SK-N-SH treated with all-trans-retinoic acid at 6 μM for 48 hours (cell line): ENCODE data around the gene SLC25A18.

Experiments used
- ARNTL ChIP-seq: fragments of 450-650 bp; formaldehyde crosslinking; IDR thresholded peaks from 2 replicates; pipeline ENCODE4 v1.5.0; 2020; ENCODE audit warnings: low read depth, mild to moderate bottlenecking, moderate library complexity, borderline replicate concordance
- CREB5 ChIP-seq: fragments of 250-450 bp; sonication (Bioruptor Pico); IDR thresholded peaks from 2 replicates; pipeline ENCODE4 v1.5.1; 2020; ENCODE audit warnings: low read depth, mild to moderate bottlenecking, moderate library complexity
- GLIS3 ChIP-seq: fragments of 250-450 bp; sonication (Bioruptor Pico); IDR thresholded peaks from 2 replicates; pipeline ENCODE4 v1.5.0; 2020; ENCODE audit warnings: mild to moderate bottlenecking, moderate library complexity
- OSR1 ChIP-seq: fragments of 250-450 bp; sonication (Bioruptor Pico); IDR thresholded peaks from 2 replicates; pipeline ENCODE4 v1.8.0; 2022; ENCODE audit warnings: moderate library complexity, mild to moderate bottlenecking, inconsistent platforms
- RARB ChIP-seq: fragments of 250-450 bp; sonication (Bioruptor Pico); IDR thresholded peaks from 2 replicates; pipeline ENCODE4 v1.8.0; 2021; ENCODE audit warnings: mild to moderate bottlenecking, moderate library complexity
- TOX ChIP-seq: fragments of 250-450 bp; sonication (Bioruptor Pico); IDR thresholded peaks from 2 replicates; pipeline ENCODE4 v1.8.0; 2021; ENCODE audit warnings: mild to moderate bottlenecking, moderate library complexity, borderline replicate concordance
- ZC3H10 ChIP-seq: fragments of 250-450 bp; sonication (Bioruptor Pico); IDR thresholded peaks from 2 replicates; pipeline ENCODE4 v1.5.1; 2021; ENCODE audit warnings: mild to moderate bottlenecking, moderate library complexity
- ZFP3 ChIP-seq: fragments of 250-450 bp; sonication (Bioruptor Pico); IDR thresholded peaks from 2 replicates; pipeline ENCODE4 v1.5.0; 2020; ENCODE audit warnings: mild to moderate bottlenecking, moderate library complexity
- ZFP30 ChIP-seq: fragments of 450-650 bp; formaldehyde crosslinking; IDR thresholded peaks from 2 replicates; pipeline ENCODE4 v1.5.0; 2022; ENCODE audit warnings: mild to moderate bottlenecking, moderate library complexity
- ZNF565 ChIP-seq: fragments of 450-650 bp; formaldehyde crosslinking; conservative IDR thresholded peaks from 2 replicates; pipeline ENCODE4 v1.5.0; 2020; ENCODE audit warnings: low read depth, mild to moderate bottlenecking, moderate library complexity
- TF ChIP-seq, protein P1 (sequence below): fragments of 250-450 bp; sonication (Bioruptor Pico); IDR thresholded peaks from 2 replicates; pipeline ENCODE4 v1.5.1; 2021; ENCODE audit warnings: mild to moderate bottlenecking, moderate library complexity
- TF ChIP-seq, protein P2 (sequence below): fragments of 250-450 bp; sonication (Bioruptor Pico); IDR thresholded peaks from 2 replicates; pipeline ENCODE4 v1.8.0; 2021; ENCODE audit warnings: low read depth, mild to moderate bottlenecking, moderate library complexity, borderline replicate concordance
- TF ChIP-seq, protein P3 (sequence below): fragments of 250-450 bp; sonication (Bioruptor Pico); IDR thresholded peaks from 2 replicates; pipeline ENCODE4 v1.8.0; 2020; ENCODE audit warnings: mild to moderate bottlenecking, moderate library complexity, borderline replicate concordance

GRCh38 chr22:17542452-17542851 is 20.8 kb upstream of the SLC25A18 start:
- TF ChIP-seq ZNF565 (CRISPR knock-in tag), result no peak
- no peak for TF ChIP-seq TOX (CRISPR knock-in tag)
- no peak for TF ChIP-seq CREB5 (CRISPR knock-in tag)
- no peak for TF ChIP-seq ARNTL (CRISPR knock-in tag)
- no peak for TF ChIP-seq ZFP3 (CRISPR knock-in tag)
- TF ChIP-seq, protein P1, sequence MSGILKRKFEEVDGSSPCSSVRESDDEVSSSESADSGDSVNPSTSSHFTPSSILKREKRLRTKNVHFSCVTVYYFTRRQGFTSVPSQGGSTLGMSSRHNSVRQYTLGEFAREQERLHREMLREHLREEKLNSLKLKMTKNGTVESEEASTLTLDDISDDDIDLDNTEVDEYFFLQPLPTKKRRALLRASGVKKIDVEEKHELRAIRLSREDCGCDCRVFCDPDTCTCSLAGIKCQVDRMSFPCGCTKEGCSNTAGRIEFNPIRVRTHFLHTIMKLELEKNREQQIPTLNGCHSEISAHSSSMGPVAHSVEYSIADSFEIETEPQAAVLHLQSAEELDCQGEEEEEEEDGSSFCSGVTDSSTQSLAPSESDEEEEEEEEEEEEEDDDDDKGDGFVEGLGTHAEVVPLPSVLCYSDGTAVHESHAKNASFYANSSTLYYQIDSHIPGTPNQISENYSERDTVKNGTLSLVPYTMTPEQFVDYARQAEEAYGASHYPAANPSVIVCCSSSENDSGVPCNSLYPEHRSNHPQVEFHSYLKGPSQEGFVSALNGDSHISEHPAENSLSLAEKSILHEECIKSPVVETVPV (CRISPR knock-in tag), result no peak
- TF ChIP-seq OSR1 (CRISPR knock-in tag), result no peak
- TF ChIP-seq, protein P2, sequence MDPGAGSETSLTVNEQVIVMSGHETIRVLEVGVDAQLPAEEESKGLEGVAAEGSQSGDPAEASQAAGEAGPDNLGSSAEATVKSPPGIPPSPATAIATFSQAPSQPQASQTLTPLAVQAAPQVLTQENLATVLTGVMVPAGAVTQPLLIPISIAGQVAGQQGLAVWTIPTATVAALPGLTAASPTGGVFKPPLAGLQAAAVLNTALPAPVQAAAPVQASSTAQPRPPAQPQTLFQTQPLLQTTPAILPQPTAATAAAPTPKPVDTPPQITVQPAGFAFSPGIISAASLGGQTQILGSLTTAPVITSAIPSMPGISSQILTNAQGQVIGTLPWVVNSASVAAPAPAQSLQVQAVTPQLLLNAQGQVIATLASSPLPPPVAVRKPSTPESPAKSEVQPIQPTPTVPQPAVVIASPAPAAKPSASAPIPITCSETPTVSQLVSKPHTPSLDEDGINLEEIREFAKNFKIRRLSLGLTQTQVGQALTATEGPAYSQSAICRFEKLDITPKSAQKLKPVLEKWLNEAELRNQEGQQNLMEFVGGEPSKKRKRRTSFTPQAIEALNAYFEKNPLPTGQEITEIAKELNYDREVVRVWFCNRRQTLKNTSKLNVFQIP (CRISPR knock-in tag), result no peak
- TF ChIP-seq GLIS3 (CRISPR knock-in tag), result no peak
- TF ChIP-seq RARB (CRISPR knock-in tag), result no peak
- TF ChIP-seq, protein P3, sequence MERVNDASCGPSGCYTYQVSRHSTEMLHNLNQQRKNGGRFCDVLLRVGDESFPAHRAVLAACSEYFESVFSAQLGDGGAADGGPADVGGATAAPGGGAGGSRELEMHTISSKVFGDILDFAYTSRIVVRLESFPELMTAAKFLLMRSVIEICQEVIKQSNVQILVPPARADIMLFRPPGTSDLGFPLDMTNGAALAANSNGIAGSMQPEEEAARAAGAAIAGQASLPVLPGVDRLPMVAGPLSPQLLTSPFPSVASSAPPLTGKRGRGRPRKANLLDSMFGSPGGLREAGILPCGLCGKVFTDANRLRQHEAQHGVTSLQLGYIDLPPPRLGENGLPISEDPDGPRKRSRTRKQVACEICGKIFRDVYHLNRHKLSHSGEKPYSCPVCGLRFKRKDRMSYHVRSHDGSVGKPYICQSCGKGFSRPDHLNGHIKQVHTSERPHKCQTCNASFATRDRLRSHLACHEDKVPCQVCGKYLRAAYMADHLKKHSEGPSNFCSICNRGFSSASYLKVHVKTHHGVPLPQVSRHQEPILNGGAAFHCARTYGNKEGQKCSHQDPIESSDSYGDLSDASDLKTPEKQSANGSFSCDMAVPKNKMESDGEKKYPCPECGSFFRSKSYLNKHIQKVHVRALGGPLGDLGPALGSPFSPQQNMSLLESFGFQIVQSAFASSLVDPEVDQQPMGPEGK, result no peak
- TF ChIP-seq ZFP30 (CRISPR knock-in tag), result no peak
- TF ChIP-seq ZC3H10, result no peak
